Endometrium (tissue), 2 donors: ENCODE measurements around the gene TMEM17.

Source experiments
- FAIRE-seq: peaks from 2 replicates; lab custom pipeline; 2012; peaks lifted over from hg19 to GRCh38; lab: Jason Lieb, UNC
- donor health status: control.
- donor health status: control.

TMEM17 gene

GRCh38 chr2:62471816-62472215, 34.2 kb downstream of the TMEM17 start:
- FAIRE-seq, result no peak

GRCh38 chr2:62471404-62471803, 34.6 kb downstream of the TMEM17 start:
- FAIRE-seq, result no peak

GRCh38 chr2:62469548-62469947, 36.4 kb downstream of the TMEM17 start:
- no peak for FAIRE-seq

DNA sequence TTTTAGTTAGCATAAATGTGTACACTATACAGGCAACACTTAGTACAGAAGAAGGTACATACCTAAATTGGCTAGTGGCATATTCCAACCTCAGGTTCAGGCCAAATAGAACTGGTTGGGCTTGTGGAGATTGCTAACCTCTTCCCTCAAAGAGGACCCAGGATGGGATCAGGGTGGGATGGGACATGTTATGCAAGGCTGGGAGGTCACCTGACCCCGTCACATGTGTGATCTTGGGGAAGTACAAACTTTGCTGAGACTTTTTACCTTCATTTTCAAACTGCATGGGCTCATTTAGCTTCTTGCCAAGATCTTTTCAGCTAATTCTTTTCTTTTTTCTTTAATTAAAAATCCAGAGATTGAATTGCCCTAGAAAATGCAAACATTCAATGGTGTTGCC, 36.9 kb downstream of the TMEM17 start:
- no peak for FAIRE-seq

DNA sequence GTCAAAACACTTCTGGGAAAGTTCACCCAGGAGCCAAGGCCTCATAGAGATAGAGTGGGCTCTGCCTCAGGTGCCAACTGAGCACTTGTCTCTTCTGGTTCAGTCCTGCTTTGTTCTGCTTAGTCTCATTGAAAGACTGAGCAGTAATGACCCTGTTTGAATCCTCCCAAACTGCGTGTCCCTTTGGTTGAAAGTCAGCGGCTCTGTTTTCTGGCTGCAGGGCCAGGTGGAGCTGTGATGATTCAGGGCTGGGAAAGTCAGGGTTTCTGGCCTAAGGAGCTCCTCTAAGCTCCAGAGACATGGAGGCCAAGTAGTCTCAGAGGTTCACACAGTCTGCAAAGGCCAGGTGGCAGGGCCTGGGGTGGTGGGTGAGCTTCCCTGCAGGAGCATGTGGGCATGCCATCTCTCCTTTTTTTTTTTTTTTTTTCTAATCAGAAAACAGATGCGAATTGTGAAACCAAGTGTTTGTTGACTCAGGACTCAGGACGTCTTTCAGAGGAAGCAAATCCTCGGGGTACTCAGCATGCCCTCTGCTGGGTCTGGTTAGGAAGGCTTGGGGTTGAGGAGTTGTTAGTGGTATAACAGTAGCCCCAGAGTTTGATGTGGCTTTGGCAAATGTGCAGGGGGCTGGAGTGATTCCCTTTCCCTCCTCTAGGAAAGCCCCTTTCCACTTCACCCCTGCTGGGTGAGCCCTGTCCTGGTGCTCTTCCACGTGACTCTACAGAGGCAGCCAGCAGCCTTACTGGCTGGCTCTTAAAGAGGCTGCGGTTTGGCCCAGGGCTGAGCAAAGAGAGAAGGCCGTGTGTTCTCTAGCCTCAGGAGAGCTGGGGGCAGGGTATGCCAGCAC, 38.3 kb downstream of the TMEM17 start:
- FAIRE-seq, result no peak

- no peak for FAIRE-seq
These were observed 38.9 kb downstream of the TMEM17 start for GRCh38 chr2:62467100-62467474.

GRCh38 chr2:62466503-62466854, 39.5 kb downstream of the TMEM17 start:
- no peak for FAIRE-seq

DNA sequence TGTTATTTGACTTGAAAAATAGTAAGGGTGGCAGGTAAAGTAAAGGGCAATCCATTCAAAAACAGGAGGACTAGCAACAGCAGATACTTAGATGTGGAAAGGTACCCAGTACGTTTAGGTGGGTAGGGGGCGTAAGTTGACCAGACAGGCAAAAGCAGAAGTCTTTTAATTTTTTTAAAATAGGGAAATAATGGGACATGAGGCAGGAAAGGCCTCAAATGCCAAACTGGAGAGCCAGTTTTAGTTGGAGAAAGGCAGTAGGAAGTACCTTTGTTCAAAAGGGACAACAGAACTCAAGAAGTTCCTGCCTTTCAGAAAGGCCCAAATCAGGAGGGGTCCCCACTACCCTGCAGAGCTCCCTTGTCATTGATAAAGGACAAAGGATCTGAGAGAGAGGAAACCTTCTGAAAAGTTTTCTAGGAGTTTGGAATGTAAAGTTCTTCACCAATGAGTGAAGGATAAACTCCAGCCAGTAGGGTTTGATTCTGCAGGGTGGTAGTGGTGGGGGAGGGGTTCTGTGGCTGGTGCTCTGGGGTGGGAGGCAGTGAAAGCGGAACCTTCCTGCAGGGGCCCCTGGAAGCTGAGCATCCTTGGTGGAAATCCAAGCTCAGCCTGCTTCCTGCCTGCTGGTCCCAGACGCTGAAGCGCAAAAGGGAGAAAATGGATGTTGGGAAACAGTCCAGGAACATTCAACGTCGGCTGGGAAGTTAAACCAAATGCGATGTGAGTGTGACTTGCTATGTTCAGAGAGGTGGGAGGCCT, 40.1 kb downstream of the TMEM17 start:
- no peak for FAIRE-seq

DNA sequence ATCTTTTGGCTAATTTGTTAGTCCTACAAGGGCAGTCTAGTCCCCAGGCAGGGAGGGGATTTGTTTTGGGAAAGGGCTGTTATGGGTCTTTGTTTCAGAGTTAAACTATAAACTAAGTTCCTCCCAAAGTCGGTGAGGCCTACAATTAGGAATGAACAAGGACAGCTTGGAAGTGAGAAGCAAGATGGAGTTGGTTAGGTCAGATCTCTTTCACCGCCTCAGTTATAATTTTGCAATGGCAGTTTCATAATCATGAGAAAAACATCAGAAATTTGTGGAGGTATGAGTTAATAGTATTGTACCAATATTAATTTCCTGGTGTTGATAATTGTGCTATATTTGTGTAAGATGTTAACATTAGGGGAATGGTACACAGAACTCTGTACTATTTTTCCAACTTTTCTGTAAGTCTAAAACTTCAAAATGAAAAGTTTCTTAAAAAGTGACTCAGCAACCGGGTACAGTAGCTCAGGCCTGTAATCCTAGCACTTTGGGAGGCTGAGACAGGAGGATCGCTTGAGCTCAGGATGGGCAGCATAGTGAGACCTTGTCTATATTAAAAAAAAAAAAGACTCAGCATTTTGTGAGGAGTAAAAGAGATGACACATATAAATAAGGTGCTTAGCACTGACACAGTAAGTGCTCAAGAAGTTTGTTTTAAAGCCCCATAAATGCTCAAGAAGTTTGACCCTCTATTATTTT, 40.8 kb downstream of the TMEM17 start:
- FAIRE-seq, result no peak

- FAIRE-seq, result no peak
These were observed 41.6 kb downstream of the TMEM17 start for GRCh38 chr2:62464221-62465007.

- FAIRE-seq, result no peak
These were observed 43.8 kb downstream of the TMEM17 start for GRCh38 chr2:62462211-62462610.

GRCh38 chr2:62461707-62462106, 44.3 kb downstream of the TMEM17 start:
- FAIRE-seq, result no peak

GRCh38 chr2:62461017-62461553, 44.9 kb downstream of the TMEM17 start:
- no peak for FAIRE-seq

GRCh38 chr2:62460175-62460574, 45.8 kb downstream of the TMEM17 start:
- FAIRE-seq, result no peak

DNA sequence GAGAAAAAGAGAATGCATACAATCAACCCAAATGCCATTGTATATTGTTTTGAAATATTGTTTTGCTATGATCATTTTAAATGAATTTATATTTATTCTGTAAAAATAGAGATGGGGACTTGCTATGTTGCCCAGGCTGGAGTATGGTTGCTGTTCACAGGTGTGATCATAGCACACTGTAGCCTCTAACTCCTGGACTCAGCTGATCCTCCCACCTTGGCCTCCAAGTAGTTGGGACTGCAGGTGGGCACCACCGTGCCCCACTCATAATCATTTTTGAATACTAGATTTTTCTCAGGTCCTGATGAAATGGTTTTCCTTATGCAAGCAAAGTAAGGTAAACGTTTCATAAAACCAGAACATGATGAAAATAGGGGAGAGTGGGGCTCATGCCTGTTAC, 46.3 kb downstream of the TMEM17 start:
- no peak for FAIRE-seq

DNA sequence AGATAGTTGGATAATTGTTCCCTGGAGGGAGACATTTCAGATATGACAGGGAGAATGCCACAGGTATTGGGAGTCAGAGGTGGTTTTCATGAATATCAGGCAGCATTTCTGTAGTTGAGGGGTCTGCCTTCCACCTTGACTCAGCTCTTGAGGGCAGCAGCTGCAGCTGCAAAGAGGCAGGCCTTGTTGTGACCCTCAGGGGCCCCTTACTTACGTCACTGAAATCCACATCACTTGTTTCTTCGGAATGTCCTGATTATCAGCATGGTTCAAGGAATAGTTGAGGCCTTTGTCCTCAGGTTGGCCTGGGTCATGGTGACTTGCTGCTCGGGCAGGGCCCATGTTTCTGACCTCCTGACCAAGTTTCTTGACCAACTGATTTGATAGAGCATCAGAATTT, 46.9 kb downstream of the TMEM17 start:
- no peak for FAIRE-seq

DNA sequence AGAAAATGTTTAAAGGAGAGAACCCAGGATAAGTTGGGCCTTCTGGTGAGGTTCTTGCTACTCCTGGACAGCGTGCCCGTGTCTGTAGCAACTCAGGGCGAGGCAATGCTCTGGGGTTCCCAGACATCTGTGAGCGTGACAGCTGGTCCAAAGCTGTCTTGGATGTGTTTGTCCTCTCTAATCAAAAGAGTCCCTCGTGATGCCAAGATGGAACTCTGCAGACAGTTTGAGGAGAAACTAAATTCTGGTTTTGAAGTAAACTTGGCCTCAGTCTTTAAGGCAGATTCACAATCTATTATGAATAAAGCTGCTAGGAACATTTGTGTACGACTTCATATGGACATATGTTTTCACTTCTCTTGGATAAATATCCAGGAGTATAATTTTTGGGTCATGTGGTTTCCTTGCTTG, 47.3 kb downstream of the TMEM17 start:
- FAIRE-seq, result no peak

DNA sequence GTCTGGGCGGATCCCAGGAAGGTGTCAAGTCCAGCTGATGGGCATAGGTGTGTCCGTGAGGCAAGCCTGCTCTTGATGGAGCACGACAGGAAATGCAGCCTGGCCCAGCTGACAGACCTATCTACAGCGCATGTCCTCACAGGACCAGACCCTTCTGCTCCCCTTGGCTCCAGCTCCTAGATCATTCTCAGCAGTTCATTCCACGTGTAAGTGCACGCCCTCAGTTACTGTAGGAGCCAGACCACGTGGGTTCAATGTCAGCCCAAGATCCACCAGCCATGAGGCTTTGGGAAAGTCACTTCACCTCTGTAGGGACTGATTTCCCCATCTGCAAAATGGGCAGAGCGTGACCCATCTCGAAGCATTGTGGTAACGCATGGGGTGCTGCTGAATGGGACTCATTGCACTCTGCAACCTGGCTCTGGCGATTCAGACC, 47.8 kb downstream of the TMEM17 start:
- no peak for FAIRE-seq

- no peak for FAIRE-seq
These were observed 48.4 kb downstream of the TMEM17 start for GRCh38 chr2:62457556-62457955.

- FAIRE-seq, result no peak
These were observed 49.1 kb downstream of the TMEM17 start for GRCh38 chr2:62456721-62457539.
